Inferior parietal cortex (tissue), 1 donor: ENCODE results near the gene ZBTB3.
"Not testable (repeated sequence)": the region's sequence is repeated elsewhere in the genome, so short reads cannot be mapped to it uniquely, and the experiment has no call there.

Experiments
- DNase-seq: peaks from one replicate; pipeline ENCODE4 v3.0.0-alpha.2; 2016; ENCODE audit errors: extremely low spot score

Gene ZBTB3

DNA sequence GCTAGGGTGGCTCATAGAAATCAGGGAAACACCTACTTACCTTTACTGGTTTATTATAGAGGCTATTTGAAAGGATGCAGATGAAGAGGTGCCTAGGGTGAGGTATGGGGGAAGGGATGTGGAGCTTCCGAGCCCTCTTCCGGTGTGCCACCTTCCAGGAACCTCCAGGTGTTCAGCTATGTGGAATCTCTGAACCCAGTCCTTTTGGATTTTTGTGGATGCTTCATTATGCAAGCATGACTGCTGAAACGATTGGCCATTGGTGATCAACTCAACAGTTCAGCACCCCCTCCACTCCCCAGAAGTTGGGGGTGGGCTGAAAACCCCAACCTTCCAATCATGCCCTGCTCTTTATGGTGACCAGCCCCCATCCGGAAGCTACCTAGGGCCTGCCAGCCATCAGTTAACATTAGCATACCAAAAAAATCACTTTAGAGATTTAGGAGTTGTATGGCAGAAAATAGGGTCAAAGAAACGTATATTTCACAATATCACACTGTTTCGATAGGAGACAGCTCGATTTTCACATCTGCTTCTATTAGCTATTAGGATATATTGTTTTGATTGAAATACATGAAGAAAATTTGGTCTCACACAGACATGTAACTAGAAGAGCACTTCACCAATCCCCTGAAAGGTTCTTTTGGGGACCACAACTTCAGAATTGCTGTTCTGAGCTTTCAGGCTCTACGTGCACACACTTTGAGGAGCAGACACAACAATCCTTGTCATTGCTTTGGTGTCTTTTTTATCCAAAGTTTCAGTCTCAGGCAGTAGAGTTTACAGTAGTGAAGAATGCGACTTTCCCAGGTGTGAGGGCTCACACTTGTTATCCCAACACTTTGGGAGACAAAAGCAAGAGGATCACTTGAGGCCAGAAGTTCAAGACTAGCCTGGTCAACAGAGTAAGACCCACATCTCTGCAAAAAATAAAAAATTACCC lies 4.2 kb upstream of the ZBTB3 start:
- no peak for DNase-seq

DNA sequence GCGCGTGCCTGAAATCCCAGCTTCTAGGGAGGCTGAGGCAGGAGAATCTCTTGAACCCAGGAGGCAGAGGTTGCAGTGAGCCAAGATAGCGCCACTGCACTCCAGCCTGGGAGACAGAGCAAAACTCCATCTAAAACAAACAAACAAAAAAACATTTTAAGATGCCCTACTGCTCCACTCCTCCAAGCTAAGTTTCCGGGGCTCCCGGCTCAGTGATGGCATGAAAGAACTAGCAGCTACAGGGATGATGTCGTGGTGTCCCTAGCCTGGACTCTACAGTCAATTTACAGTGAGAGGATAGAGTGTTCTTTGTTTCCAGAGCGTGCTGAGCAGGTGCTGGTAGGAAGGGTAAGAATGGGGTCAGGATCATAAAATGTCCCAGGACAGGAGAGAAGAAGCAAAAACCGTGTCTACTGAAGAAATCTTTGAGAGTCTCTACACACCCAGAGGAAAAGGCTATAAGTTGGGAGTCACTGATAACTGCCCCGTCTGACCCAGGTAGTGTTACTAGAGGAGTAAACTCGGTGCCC lies 1.2 kb upstream of the ZBTB3 start:
- no peak for DNase-seq

DNA sequence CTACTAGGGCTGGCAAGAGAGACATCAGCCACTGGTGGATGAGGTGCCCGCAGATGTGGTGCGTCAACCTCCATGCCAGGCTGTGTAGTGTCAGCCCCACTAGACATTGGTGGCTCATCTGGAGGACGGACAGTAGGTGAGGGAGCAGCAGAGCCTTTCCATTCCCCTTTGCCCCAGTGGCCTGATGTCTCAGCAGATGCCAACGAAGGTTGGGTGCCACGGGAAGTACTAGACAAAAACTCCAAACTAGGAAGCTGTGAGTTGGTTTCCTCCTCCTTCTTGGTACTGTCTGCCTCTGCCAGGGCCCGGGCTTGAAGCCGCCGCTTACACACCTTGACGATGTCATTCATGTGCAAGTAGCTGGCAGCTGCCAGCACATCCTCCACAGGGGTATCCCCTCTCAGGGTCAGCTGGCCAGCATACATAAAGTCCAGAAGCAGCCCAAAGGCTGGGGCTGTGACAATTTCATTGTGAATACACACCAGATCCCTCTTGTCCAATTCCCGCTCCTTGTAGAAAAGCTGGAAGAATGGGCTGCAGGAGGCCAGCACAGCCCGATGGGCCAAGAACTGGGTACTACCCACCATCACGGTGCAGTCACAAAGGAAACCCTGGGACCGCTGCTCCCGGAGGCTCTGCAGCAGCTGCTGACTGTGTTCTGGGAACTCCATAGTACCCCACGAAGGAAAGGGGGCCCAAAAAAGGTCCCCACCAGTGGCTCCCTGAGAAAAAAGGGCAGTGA lies 795 bp downstream of the ZBTB3 start:
- no peak for DNase-seq

DNA sequence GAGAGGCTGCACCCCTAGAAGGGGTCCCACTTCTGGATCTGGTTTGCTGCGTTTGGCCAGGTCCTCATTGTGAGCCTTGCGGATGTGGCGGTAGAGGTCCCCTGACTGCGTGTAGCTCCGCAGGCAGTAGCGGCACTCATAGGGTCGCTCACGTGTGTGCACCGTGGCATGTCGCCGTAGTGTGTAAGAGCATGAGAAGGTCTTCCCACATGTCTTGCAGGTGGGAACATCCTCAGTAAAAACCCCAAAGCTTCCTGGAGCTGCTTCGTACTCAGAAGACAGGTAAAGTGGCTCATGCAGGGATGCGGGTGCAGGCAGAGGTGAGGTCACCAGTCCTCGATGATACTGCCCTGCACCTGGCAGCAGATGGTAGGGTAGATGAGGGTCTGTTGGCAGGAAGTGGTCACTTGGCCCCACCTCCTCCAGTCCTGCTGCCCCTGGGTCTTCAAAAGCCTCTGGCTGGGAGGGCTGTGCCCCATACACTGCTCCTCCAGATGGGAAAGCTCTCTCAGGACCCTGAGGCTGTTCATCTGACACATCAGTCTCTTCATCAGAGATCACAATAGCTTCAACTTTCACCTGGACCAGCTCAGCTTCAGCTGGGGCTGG lies 1.7 kb downstream of the ZBTB3 start:
- DNase-seq = no peak

DNA sequence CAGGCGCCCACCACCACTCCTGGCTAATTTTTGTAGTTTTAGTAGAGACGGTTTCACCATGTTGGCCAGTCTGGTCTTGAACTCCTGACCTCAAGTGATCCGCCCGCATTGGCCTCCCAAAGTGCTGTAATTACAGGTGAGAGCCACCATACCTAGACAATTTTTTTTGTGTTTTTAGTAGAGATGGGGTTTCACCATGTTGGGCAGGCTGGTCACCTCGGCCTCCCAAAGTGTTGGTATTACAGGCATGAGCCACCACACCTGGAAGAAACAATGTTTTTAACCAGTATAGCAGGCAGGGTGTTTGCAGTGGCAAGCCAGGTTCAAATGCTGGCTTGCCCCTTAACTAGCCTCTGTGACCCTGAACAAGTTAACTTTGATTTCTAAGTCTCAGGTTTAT lies 4.0 kb downstream of the ZBTB3 start:
- not testable (repeated sequence) for DNase-seq

DNA sequence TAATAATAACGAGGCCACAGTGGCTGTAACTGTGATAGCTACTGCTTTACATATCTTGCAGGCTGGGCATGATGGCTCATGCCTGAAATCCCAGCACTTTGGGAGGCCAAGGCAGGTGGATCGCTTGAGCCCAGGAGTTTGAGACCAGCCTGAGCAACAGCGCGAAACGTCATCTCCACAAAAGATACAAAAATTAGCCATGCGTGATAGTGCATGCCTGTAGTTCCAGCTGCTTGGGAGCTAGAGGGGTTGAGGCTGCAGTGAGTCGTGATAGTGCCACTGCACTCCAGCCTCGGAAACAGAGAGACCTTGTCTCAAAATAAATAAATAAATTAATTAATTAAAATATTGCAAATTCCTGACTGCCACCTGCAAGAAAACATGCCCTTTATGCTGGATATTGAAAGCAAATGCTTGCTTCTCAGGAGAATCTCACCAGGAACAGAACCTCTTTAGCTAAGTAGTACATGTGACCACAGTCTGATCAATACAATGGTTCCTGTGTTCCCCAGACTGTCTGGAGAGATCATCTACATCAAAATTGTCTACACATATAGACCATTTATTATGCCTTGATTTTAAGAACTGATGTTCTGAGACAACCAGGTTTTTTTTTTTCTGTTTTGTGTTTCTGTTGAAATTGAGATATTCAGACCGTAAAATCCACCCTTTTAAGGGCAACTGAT lies 6.3 kb downstream of the ZBTB3 start:
- DNase-seq = peak; percentile 20

DNA sequence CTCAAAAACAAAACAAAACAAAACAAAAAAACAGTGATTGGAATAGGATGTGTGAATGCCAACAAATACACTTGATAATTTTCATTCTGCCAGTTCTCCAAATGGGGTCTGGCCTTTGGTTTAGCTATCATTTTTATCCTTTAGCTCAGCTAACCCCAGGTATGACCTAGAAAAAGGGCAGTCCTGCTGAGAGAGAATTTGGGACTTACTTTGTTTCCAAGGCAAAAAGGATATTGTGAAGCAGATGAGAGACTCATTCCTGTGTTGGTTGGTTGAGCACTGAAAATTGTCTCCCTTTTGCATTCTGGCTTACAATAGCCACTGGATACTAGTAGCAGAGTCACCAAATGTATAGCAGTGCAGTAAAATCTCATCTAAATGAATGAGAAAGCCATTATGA lies 16.8 kb downstream of the ZBTB3 start:
- DNase-seq = no peak

DNA sequence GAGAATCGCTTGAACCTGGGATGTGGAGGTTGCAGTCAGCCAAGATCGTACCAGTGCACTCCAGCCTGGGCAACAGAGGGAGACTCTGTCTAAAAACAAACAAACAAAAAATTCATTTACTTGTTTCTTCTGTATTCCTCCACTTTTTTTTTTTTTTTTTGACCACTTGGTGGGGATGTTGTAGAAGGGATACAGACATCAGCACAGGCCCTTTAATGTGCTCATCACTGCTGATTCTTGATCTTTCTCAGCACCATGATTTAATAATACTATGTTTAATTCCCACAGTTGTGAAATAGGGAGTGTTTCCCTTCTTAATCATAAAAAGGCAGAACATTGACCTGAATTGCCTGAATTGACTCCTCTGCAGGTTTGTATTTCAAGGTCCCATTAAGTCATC lies 21.1 kb downstream of the ZBTB3 start:
- DNase-seq = peak; percentile 47

DNA sequence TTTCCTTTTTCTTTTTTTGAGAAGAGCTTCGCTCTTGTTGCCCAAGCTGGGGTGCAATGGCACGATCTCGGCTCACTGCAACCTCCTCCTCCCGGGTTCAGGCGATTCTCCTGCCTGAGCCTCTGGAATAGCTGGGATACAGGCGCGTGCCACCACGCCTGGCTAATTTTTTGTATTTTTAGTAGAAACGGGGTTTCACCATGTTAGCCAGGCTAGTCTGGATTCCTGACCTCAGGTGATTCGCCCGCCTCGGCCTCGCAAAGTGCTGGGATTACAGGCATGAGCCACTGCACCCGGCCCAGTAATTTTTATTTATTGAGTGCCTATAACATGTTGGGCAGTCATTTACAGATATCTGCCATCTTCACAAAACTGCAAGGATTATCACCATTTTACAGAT lies 23.9 kb downstream of the ZBTB3 start:
- DNase-seq = not testable (repeated sequence)

DNA sequence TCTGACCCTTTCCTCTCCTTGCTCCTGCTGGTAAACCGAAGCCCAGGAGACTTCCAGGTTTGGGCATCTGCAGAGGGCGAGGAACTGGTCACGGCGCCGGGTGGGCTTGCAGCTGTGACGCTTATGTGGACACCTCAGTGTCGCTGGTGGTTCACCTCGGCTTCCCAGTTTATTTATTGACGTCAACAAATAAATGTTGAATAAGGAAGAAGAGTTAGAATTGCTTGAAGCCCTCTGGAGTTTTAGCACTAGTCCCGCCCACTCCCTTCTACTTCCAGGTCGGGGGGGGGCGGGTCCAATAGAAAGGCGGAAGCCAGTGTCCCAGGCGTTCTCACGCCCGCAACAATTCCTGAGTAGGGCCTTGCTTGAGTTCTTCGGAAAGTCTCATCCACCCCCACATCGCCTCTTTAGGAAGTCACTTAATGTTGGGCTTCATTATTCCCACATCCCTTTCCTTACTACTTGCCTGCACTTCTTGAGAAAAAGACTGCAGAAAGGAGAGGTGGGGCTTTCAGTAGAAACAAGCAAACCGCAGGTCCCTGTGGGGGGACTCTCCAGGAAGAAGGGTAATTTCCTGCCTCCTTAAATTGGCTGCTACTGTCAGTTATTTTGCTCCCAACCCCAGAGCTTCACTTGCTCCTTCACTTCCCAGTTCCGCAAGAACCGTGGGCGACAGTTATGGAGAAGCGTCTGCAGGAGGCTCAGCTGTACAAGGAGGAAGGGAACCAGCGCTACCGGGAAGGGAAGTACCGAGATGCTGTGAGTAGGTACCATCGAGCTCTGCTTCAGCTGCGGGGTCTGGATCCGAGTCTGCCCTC lies 25.6 kb downstream of the ZBTB3 start, which contains the start of gene TTC9C:
TTC9C (plus strand) TSS at position 316 of the 818 bp plus-strand sequence; CDS start at position 679, 363 bp downstream.
- peak; percentile 90 for DNase-seq

DNA sequence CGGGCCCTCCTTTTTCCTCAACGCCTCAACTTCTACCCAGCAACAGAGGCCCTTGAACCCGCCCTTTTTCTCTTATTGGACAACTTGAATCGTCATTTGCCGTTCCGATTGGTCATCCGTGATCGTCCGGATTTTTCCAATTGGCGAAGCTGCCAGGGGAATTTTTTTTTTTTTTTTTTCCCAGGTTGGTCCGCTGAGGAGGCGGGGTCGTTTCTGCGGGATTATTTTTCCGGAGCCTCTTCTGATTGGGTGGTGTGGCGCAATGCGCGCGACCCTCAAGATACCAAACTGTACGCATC lies 26.1 kb downstream of the ZBTB3 start:
- DNase-seq = peak; percentile 99

DNA sequence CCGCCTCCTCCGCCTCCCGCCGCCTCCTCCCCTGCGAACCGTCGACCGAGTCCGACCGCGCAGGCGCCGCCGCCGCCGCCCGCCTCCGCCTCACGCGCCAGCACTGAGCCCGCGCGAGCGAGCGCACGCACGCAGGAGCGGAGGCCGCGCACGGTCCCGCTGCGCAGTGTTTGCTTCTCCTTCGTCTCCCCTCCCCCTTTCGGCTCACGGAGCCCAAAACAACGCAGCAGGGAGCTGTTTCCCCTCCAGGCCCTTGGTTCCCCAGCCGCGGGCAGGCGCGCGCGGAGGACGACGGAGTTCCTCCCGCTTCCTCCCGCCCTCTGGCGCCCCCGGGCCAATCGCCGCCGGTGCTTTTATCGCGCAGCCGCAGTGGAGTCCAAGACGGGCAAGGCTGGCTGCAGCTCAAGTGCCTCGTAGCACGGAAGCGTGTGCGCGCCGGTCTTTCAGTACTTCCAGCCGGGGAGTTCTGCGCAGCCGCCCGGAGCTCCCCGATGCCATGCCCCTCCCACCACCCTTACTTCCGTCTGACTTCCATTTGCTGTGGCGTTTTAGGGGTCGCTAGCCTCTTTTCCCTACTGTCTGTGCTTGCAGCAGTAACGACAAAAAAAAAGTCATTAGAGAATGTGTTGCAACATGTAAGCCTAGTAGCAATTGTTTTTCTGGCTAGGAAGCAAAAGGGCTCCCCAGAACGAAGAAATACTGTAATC lies 26.6 kb downstream of the ZBTB3 start, which contains the start of gene HNRNPUL2:
HNRNPUL2 (minus strand) TSS at position 293 of the 707 bp plus-strand sequence. CDS start 301 bp downstream, outside the sequence.
- DNase-seq = peak; percentile 99

DNA sequence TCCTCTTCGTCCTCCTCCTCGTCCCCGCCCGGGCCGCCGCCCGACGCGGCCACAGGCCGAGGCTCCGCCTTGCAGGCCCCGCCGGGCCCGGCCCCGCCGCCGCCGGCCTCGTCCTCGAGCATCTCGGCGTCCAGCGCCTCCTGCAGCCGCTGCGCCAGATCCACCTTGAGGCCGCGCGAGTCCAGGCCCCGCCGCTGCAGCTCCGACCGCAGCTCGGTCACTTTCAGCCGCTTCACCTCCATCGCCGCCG lies 27.1 kb downstream of the ZBTB3 start:
- DNase-seq = no peak

DNA sequence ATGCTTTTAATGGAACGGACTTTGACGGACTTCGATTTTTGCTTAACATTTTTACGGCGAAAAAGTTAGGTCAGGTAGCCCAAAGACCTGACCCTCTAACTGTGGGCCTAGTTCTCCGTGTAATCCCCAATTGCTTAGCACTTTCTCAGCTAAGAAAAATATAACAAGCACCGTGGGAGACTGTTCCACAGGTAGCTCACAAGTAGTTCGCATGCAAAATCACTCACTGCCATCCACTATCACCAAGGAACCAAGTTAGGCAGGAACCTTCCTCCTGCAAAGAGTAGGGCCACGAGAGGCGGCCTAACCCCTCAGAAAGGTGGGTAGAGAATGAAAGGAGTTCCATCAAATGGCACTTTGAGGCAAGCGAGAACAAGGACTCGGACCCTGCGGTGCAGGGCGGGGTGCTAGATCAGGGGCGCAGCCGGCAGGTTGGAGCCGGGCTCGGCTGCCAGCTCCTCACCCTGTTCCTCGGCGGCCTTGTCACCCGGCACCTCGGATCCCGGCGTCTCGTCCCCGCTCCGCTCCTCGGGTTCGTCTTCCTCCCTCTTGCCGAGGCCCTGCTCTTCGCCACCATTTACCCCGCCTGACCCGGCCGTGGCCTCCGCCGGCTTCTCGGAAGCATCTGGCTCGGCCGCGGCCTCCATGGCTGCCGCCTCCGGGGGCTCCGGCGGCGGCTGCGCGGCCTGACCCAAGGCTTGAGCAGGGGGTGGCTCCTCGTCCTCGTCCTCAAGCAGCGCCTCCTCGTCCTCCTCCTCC lies 27.6 kb downstream of the ZBTB3 start:
- DNase-seq = peak; percentile 7

DNA sequence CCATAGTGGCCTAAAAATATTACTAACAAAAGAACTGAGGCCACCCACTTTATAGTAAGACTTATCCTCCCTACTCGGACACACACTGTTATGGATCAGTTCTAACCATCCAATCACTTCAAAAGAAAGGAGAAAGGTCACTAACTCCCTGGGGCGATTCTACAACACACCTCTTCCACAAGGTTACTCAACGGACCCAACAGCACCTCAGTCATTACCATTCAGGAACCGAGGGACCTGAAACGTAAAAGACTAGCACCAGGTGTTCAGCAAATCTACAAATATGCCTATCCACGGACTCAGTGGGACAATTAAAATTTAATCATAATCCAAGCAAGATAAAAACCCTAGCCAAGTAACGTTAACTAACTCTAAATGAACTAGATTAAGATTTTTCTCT lies 28.3 kb downstream of the ZBTB3 start:
- no peak for DNase-seq

DNA sequence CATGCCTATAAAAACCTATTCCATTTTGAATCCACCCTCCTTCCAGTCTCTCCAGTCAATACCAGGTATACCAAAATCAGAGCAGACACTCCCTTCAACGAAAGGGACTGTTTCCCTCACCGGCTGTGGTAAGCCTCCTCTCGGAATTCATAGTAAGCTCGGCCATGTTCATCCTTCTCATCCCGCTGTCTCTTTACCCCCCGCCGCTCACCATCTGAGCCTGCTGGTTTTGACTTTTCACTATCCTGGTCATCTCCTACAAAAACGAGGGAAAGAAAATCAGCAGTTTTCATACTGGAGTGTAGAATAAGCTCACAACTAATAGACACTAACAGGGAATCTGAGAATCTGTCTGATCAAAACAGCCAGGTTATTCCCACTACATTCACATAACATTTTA lies 29.8 kb downstream of the ZBTB3 start:
- DNase-seq = no peak

DNA sequence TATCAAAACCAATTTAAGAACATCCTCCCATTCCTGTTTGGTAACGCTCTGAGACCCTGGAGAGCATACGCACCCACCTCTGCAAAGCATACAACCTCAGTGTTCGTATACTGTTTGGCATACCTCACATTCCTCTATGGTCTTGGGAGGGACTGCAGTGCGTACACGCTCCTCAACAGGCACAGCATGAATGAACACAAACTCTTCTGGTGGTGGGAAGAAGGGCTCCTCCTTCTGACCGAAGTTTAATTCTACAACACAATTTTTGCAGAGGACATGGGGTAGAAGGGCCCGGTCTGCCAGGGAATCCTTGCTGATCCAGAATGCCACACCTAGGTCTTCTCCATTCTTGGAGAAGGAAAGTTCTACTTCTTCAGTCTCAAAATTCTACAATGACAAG lies 32.0 kb downstream of the ZBTB3 start:
- no peak for DNase-seq

DNA sequence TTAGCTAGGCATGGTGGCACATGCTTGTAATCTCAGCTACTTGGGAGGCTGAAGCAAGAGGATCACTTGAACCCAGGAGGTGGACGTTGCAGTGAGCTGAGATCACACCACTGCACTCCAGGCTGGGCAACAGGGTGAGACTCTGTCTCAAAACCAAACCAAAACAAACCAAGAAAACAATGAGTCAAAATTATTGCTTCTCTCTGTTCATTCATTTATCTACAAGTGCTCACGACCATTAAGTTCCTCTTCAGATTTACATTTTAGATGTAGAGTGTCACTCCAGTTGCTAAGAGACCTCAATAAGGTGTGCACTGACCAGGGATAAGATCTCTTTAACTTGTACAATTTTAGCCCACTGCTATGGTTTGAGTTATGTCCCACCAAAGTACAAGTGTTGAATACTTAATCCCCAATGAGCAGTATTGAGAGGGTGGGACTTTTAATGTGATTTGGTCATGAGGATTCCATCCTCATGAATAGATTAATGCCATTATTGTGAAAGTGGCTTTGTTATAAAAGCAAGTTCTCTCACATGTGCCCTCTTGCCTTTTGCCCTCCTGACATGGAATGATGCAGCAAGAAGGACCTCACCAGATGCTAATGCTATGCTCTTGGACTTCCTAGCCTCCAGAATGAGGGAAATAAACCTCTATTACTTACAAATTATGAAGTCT lies 34.5 kb downstream of the ZBTB3 start:
- DNase-seq = no peak

DNA sequence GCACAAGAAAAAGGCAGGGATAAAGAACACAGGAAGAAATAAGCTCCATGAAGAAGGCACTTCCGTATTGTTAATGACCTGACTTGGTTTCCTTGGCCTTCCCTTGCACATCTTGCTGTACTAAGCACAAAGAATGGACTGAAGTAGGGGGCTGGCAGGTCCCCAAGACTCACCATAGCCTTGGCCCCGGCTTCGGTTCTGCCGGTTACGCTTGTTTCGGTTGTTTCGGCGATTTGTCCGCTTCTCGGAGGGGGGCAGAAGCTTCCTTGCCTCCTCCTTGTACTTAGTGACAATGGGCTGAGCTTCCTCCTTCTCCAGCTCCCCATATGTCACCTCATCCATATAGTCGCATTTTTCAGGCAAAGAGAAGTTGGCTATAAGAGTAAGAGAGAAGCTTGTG lies 37.1 kb downstream of the ZBTB3 start:
- DNase-seq = no peak
